Fibroblast of upper back skin (primary cell): Measurements from ENCODE around the gene KRT6B.
"Not testable (repeated sequence)": the region's sequence is repeated elsewhere in the genome, so short reads cannot be mapped to it uniquely, and the experiment has no call there.

ENCODE experiments used
- DNase-seq: peaks from one replicate; pipeline ENCODE4 v3.0.0-alpha.2; 2013

The KRT6B gene

DNA sequence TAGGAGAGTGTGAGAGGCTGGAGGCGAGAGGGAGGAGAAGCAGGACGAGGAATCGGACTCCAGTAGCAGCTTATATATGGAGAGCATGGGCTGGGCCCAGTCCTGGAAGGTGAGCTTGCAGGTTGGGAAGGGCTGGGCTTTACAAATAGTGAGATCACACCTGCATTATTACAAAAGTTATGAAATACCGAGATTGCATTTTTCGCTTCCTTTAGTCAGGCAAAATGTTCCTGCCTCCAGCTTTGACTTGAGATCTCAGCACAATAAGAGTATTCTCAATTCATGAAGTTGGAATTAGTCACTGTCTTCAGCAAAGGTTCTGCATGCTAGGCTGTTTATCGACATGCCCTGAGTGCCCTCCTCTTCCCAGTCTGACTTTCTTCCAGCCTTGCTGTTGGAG, at the start of gene KRT6B:
KRT6B (minus strand) TSS at position 46 of the 400 bp plus-strand sequence. CDS start 68 bp downstream, outside the sequence.
- no peak for DNase-seq

- DNase-seq, result no peak
Observed at GRCh38 chr12:52501490-52501889, 49.5 kb upstream of the KRT6B start.

DNA sequence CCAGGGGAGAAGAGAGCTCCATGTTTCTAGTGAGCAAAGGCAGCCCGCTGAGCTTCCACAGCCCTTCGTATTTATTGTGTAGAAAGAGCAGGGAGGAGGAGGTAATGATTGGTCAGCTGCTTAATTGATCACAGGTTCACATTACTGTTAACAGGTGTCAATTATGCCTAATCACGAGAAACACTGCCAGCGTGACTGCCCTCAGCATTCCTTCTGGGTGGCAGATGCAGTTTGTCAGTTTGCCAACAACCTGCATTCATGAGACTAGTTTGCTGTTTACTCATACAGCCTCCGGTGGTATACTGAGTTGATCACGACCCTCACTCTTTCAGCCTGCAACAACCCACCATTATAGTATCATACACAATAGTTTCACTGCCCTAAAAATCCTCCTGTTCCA, 48.6 kb upstream of the KRT6B start:
- DNase-seq, result not testable (repeated sequence)

GRCh38 chr12:52499806-52500560, 48.0 kb upstream of the KRT6B start:
- peak; percentile 54 for DNase-seq

DNA sequence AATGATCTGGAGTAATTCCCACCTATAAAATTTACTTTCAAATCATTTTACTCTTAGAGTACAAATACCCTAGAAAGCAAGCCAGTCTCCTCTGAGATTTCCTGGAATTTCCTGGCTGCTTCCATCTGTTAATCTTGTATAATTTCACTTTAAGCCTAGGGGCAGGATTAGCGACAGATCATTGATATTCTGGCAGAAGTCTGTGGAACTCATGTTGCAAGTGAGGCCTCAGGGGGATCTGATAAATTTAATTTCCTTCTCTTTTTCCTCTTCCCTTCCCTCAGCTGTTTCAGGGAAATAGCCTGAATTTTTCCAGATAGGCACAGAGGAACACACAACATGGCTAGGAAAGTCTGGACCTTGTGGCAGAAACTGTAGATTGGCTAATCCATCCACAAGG, 47.0 kb upstream of the KRT6B start:
- no peak for DNase-seq

- no peak for DNase-seq
Observed at GRCh38 chr12:52497975-52498374, 46.0 kb upstream of the KRT6B start.

GRCh38 chr12:52496590-52497071, 44.7 kb upstream of the KRT6B start:
- DNase-seq, result peak; percentile 87

DNA sequence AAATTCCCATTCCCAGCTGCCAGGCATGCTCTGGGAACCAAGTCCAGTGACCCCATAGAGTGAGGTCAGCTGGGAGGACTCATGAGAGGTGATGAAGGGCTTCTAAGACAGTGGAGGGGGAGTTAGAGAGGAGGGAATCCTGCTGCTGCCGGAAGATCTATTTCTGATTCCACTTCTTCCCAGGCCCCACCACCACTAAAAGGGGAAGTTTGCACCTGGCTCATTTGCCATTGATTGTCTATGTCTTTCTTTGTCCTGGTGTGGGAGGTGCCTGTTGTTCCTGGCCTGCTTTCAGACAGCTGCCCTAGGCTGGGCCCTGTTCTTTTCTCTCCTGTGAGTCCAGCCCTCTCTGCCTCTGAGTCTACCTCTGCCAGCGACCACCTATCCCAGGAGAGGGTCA, 44.1 kb upstream of the KRT6B start:
- peak; percentile 9 for DNase-seq

- peak; percentile 36 for DNase-seq
Observed at GRCh38 chr12:52495389-52495788, 43.4 kb upstream of the KRT6B start.

GRCh38 chr12:52494518-52494917, 42.6 kb upstream of the KRT6B start:
- DNase-seq, result peak; percentile 62

DNA sequence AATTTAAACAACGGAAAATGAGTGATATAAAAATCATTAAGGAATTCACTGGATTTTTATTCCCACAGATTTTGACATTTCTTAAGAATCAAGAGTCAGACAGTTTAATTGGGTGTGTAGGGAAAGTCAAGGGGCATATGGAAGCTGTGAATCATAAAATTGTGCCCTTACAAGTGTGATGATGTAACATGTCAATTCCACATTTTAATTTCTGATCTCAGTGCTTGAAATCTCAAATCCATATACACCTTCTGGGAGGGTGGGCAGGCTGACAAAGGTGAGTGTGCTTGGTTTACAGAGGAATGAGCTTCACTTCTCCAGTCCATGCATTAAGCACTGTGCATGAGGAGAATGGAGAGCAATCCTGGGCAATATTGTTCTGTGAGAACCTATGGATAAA, 42.2 kb upstream of the KRT6B start:
- no peak for DNase-seq

- no peak for DNase-seq
Observed at GRCh38 chr12:52493172-52493571, 41.2 kb upstream of the KRT6B start, which contains the start of gene KRT6A. KRT6A (minus strand) TSS chr12:52493257; CDS start chr12:52493188, 69 bp downstream.

- not testable (repeated sequence) for DNase-seq
Observed at GRCh38 chr12:52492405-52492804, 40.5 kb upstream of the KRT6B start.

DNA sequence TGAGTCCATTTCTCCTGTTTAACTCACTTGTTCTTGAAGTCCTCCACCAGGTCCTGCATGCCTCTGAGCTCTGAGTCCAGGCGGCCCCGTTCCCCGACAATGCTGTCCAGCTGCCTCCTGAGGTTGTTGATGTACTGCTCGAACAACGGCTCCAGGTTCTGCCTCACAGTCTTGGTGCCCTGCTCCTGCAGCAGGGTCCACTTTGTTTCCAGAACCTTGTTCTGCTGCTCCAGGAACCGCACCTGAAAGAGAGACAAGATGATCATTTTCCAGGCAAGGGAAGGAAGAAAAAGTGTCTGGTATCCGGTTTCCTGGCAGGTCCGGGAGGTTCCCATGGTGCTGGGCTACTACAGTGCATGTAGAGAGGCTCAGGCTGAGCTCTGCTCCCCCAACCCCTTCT, 39.5 kb upstream of the KRT6B start:
- not testable (repeated sequence) for DNase-seq

GRCh38 chr12:52488736-52489135, 36.8 kb upstream of the KRT6B start:
- no peak for DNase-seq

DNA sequence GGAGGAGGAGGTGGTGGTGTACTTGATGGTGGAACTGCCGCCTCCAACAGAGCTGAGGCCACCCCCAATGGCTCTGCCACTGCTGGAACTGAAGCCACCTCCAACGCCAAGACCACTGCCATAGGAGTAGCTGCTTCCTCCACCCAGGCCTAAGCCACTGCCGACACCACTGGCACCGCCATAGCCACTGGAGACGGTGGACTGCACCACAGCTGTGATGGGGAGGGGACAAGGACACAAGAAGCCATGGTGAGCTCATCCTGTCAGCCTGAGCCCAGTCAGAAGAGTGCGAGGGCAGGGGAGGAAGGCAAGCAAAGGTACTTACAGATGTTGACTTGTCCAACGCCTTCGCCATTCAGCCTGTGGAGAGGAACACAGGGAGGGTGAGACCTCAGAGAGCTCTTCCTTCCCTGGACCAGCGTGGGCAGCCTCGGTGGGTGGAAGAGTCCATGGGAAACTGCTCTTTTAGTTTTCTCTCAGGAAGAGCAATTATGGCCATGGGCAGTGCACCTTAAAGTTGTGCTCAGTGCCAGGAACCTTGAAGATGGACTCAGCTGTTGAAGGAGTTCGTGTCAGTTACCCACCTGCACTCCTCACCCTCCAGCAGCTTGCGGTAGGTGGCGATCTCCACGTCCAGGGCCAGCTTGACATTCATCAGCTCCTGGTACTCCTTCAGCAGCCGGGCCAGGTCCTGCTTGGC, 35.9 kb upstream of the KRT6B start:
- DNase-seq, result not testable (repeated sequence)

- DNase-seq, result no peak
Observed at GRCh38 chr12:52487211-52487610, 35.3 kb upstream of the KRT6B start.

DNA sequence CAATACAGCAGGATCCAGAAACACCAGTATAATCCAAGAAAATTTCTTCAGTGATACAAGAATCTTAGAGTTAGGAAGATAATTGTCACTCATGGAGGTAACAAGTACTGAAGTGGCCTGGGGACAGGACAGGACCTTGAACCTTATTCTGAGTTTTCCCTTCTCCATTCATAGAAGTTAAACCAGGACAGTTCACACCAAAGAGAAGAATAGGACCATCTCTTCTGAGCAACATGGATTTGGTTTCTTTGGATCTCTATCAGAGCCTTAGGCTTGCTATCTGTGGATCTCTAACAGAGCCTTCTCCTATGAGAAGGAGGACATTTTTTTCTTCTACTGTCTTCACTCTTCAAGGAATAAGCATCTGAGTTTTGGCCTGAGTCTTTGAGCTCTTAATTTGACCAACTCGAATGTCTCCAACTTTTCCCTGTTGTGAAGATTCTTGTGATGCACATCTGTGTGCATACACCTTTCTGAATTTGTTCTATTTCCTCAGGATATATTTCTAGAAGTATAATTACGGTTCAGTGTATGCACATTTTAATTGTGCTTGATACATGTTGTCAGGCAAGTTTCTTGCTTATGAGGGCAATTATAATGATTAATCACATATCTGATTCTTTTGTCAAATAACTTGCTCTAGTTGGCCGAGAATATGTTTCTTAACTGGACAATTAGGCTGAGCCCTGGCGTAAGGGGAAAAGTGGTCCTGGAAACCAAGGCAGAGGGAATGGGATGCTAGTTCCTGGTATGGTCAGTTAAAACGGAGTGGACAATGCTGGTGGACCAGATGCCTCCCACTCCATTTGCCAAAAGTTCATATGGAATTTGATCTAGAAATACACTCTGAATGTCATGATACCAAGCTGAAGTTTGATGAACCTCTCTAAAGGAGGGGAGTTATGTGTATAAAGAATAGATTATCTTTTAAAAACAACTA, 34.5 kb upstream of the KRT6B start:
- DNase-seq, result no peak

GRCh38 chr12:52480073-52480472, 28.1 kb upstream of the KRT6B start:
- DNase-seq, result no peak

- no peak for DNase-seq
Observed at GRCh38 chr12:52477651-52478050, 25.7 kb upstream of the KRT6B start.

DNA sequence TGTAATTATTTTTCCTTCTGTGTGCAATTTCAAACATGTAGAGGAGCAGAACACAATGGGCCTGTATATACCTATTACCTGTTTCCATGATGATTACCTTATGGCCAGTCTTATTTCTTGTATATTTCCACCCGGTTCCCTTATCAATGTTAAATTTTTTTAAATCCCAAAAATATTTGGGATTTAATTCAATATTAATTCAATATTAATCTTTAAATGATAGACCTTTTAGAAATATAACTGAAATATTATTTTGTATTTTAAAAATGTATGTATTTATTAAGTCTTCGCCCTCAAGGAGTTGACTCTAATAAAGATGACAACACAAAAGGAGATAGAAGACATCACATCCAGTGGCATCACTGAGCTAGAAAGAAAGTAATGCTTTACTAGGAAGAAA, 22.3 kb upstream of the KRT6B start:
- DNase-seq, result no peak

DNA sequence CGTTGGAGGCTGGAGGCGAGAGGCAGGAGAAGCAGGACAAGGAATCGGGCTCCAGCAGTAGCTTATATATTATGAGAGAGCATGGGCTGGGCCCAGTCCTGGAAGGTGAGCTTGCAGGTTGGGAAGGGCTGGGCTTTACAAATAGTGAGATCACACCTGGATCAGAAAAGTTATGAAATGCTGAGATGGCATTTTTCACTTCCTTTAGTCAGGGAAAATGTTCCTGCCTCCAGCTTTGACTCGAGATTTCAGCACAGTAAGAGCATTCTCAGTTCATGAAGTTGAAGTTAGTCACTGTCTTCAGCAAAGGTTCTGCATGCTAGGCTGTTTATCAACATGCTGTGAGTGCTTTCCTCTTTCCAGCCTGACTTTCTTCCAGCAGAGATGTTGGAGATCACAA, 21.8 kb upstream of the KRT6B start, which contains the start of gene KRT6C:
KRT6C (minus strand) TSS at position 38 of the 400 bp plus-strand sequence. CDS start 68 bp downstream, outside the sequence.
- no peak for DNase-seq

DNA sequence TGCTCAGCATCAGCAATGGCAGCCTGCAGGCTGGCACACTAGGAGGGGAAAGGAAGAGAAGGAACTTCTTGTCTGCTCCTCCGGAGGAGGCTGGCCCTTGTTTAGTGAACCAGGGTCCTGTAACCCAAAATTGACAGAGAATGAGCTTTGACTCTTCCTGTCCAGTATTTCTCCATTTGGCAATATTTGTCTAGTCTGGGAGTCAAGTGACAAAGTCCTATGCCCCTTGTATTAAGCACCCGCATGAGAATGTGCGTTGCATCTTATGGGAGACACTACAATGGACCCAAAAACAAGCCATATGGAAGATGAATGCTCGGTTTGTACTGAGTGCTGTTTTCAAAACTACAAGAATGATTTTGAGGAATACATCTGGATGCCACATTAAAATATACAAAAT, 17.9 kb upstream of the KRT6B start:
- DNase-seq, result no peak
